ENCODE results near the gene SMIM41.

DNA sequence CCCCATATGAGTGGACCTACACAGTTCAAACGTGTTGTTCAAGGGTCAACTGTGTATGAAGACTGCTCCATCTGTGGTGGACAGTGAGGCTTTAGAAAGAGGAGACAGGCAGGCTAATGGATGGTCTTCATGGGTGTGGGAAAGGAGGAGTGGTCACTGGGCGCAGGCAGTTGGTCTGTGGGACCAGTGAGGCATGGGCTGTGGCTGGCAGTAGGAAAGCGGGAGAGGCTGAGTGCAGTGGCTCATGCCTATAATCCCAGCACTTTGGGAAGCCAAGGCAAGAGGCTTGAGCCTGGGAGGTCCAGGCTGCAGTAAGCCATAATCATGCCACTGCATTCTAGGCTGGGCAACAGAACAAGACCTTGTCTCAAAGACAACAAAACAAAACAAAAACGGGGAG, 30.2 kb upstream of the SMIM41 start:
- no peak for TF ChIP-seq ZNF274 (IDR thresholded peaks at IDR 0.05; ENCODE audit: low read depth, low read length)
- no peak for TF ChIP-seq YY1 (IDR thresholded peaks at IDR 0.05; ENCODE audit: insufficient read depth, insufficient read length)
